Caco-2 (cell line): Measurements from ENCODE around the gene HSD11B1. TPM values are rescaled to one million over a fixed set of nuclear protein-coding genes. Genes with fewer than 3 reads are reported as not detected.

Experiments used
- BruUV-seq: library from RNA; stranded (reverse); fragments of 400-500 nt; replicated peaks from 2 replicates; lab custom pipeline; 2021; lab: Mats Ljungman, UMichigan
- CTCF ChIA-PET: fragments of 300-600 bp; sonication (Branson Sonifier 250); formaldehyde crosslinking; loops from one replicate; lab custom pipeline; 2022; ENCODE audit warnings: antibody characterized with exemption; lab: Charles Lee
- POLR2A ChIA-PET: fragments of 300-600 bp; sonication (Branson Sonifier 250); formaldehyde crosslinking; loops from one replicate; lab custom pipeline; 2022; ENCODE audit warnings: antibody characterized with exemption; lab: Charles Lee
- DNase-seq, 2 experiments: peaks; one replicate each; pipeline versions ENCODE4 v3.0.0 to v3.0.0-alpha.2; 2020 to 2022
- H3K27me3 ChIP-seq: replicated peaks from 2 replicates; pipeline ENCODE4 v1.6.0; 2011; ENCODE audit warnings: low read length; ENCODE audit not compliant: control insufficient read depth, insufficient read depth
- H3K36me3 ChIP-seq: 2 replicates; pipeline ENCODE4 v1.5.1; 2011; ENCODE audit warnings: low read length; ENCODE audit not compliant: control insufficient read depth, insufficient read depth
- H3K4me1 ChIP-seq: fragments of 250-450 bp; sonication (Bioruptor Pico); 2 replicates; pipeline ENCODE4 v1.5.1; 2020; ENCODE audit warnings: mild to moderate bottlenecking
- H3K4me3 ChIP-seq: 2 replicates; pipeline ENCODE4 v1.5.1; 2011; ENCODE audit warnings: low read depth, mild to moderate bottlenecking, control low read depth, low read length
- H3K9me3 ChIP-seq: fragments of 250-450 bp; sonication (Bioruptor Pico); 2 replicates; pipeline ENCODE4 v1.5.1; 2020; ENCODE audit warnings: mild to moderate bottlenecking, moderate library complexity
- H3K27ac Mint-ChIP-seq: one replicate; pipeline ENCODE4 v1.8.0; 2022; ENCODE audit warnings: mixed read lengths; ENCODE audit not compliant: unreplicated experiment
- H3K27me3 Mint-ChIP-seq: one replicate; pipeline ENCODE4 v1.8.0; 2022; ENCODE audit warnings: mixed read lengths; ENCODE audit not compliant: insufficient read depth, unreplicated experiment
- H3K36me3 Mint-ChIP-seq: one replicate; pipeline ENCODE4 v1.8.0; 2022; ENCODE audit warnings: mild to moderate bottlenecking, mixed read lengths; ENCODE audit not compliant: insufficient read depth, unreplicated experiment
- H3K4me1 Mint-ChIP-seq: one replicate; pipeline ENCODE4 v1.8.0; 2022; ENCODE audit warnings: low read depth, mixed read lengths; ENCODE audit not compliant: unreplicated experiment
- H3K4me3 Mint-ChIP-seq: one replicate; pipeline ENCODE4 v1.8.0; 2022; ENCODE audit warnings: mild to moderate bottlenecking, moderate library complexity, mixed read lengths; ENCODE audit not compliant: unreplicated experiment
- H3K9me3 Mint-ChIP-seq: one replicate; pipeline ENCODE4 v1.8.0; 2022; ENCODE audit warnings: mixed read lengths; ENCODE audit not compliant: unreplicated experiment
- intact Hi-C: fragments of 100-400 bp; cut with micrococcal nuclease; formaldehyde crosslinking; loops from one replicate; pipeline ENCODE4 v1.10.0; 2022; ENCODE audit not compliant: unreplicated experiment
- total RNA-seq: library from RNA; stranded (reverse); gene quantifications from 2 replicates; pipeline ENCODE4 v1.2.3, GENCODE V29; 2022
- TF ChIP-seq, protein P1 (sequence below), 2 experiments: fragments of 200-600 bp in 1 of 2; IDR thresholded peaks; 1 replicate in 1 of 2; 2 replicates in 1 of 2; pipeline versions ENCODE4 v1.5.1 to v1.8.0; 2011 to 2022; ENCODE audit warnings: antibody characterized with exemption in 1 of 2, control low read depth in 1 of 2, inconsistent platforms in 1 of 2, low read depth in 1 of 2, low read length in 1 of 2, mild to moderate bottlenecking in 1 of 2, moderate library complexity in 1 of 2; ENCODE audit not compliant: insufficient read depth in 1 of 2, severe bottlenecking in 1 of 2, unreplicated experiment in 1 of 2

Gene HSD11B1
- total RNA-seq, 1 experiment from 2014 or later = not detected

DNA sequence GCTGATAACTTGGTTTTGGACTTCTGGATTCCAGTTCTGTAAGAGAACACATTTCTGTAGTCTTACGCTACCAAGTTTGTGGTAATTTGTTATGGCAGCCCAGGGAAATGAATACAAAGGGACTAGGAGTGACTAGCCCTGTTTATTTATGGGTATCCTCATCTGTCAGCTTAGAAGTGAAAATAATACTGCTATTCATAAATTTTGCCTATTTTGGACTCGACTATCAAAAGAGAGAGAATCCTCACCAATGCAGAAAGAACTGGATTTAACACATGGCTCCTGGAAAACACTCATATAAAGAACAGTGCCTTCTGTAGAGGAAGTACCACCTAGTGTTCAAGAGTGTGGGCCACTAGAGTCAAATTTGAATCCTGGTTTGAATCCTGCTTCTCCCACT is 22.6 kb downstream of the HSD11B1 start:
- Mint-ChIP-seq H3K27me3 (peaks cover 10% of the 10 kb centered on the region), H3K27ac (no peak overlapping the region), H3K4me1 (no peaks in the 10 kb centered on the region), H3K36me3 (no peaks in the 10 kb centered on the region), H3K9me3 (no peaks in the 10 kb centered on the region), H3K4me3 (no peak overlapping the region)
- Histone ChIP-seq H3K27me3 (no peaks in the 10 kb centered on the region; the same call in 1 of the 2 replicates), H3K36me3 (no peaks in the 10 kb centered on the region), H3K4me1 (no peaks in the 10 kb centered on the region), H3K9me3 (no peaks in the 10 kb centered on the region), H3K4me3 (no peak overlapping the region)
- ChIA-PET POLR2A (no interaction called here), CTCF (no interaction called here)
- no peak for DNase-seq
- TF ChIP-seq, protein P1, sequence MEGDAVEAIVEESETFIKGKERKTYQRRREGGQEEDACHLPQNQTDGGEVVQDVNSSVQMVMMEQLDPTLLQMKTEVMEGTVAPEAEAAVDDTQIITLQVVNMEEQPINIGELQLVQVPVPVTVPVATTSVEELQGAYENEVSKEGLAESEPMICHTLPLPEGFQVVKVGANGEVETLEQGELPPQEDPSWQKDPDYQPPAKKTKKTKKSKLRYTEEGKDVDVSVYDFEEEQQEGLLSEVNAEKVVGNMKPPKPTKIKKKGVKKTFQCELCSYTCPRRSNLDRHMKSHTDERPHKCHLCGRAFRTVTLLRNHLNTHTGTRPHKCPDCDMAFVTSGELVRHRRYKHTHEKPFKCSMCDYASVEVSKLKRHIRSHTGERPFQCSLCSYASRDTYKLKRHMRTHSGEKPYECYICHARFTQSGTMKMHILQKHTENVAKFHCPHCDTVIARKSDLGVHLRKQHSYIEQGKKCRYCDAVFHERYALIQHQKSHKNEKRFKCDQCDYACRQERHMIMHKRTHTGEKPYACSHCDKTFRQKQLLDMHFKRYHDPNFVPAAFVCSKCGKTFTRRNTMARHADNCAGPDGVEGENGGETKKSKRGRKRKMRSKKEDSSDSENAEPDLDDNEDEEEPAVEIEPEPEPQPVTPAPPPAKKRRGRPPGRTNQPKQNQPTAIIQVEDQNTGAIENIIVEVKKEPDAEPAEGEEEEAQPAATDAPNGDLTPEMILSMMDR (IDR thresholded peaks at IDR 0.05; ENCODE audit: insufficient read depth in 1 of 2, low read depth in 1 of 2, low read length in 1 of 2, severe bottlenecking in 1 of 2, unreplicated experiment in 1 of 2) = no peak
- intact Hi-C loops = no loop called here
- no TSS peak for BruUV-seq

GRCh38 chr1:209727785-209728184 is 23.1 kb downstream of the HSD11B1 start:
- no peak for DNase-seq
- ChIA-PET POLR2A (no interaction called here), CTCF (no interaction called here)
- Histone ChIP-seq H3K9me3 (no peaks in the 10 kb centered on the region), H3K27me3 (no peaks in the 10 kb centered on the region; the same call in 1 of the 2 replicates), H3K4me1 (no peaks in the 10 kb centered on the region), H3K36me3 (no peaks in the 10 kb centered on the region), H3K4me3 (no peak overlapping the region)
- H3K36me3 Mint-ChIP-seq = no peaks in the 10 kb centered on the region
- no TSS peak for BruUV-seq
- intact Hi-C loops = no loop called here
- H3K4me3 Mint-ChIP-seq = no peak overlapping the region
- no peaks in the 10 kb centered on the region for H3K9me3 Mint-ChIP-seq
- H3K27me3 Mint-ChIP-seq = peaks cover 8% of the 10 kb centered on the region
- TF ChIP-seq, protein P1 (IDR thresholded peaks at IDR 0.05; ENCODE audit: insufficient read depth in 1 of 2, low read depth in 1 of 2, low read length in 1 of 2, severe bottlenecking in 1 of 2, unreplicated experiment in 1 of 2) = no peak
- H3K4me1 Mint-ChIP-seq = no peaks in the 10 kb centered on the region
- H3K27ac Mint-ChIP-seq = no peak overlapping the region

GRCh38 chr1:209728466-209728865 is 23.8 kb downstream of the HSD11B1 start:
- no TSS peak for BruUV-seq
- Histone ChIP-seq H3K27me3 (no peaks in the 10 kb centered on the region; the same call in 1 of the 2 replicates), H3K4me3 (no peak overlapping the region), H3K9me3 (no peaks in the 10 kb centered on the region), H3K36me3 (no peaks in the 10 kb centered on the region), H3K4me1 (no peaks in the 10 kb centered on the region)
- intact Hi-C loops = no loop called here
- Mint-ChIP-seq H3K4me1 (no peaks in the 10 kb centered on the region), H3K36me3 (no peaks in the 10 kb centered on the region), H3K9me3 (no peaks in the 10 kb centered on the region), H3K4me3 (no peak overlapping the region), H3K27ac (no peak overlapping the region), H3K27me3 (peaks cover 11% of the 10 kb centered on the region)
- POLR2A ChIA-PET = no interaction called here
- DNase-seq = no peak
- CTCF ChIA-PET = no interaction called here
- TF ChIP-seq, protein P1 (IDR thresholded peaks at IDR 0.05; ENCODE audit: insufficient read depth in 1 of 2, low read depth in 1 of 2, low read length in 1 of 2, severe bottlenecking in 1 of 2, unreplicated experiment in 1 of 2) = no peak
